GM19099 (cell line): ENCODE results near the gene SNAP25.

Source experiments
- POLR2A ChIP-seq: IDR thresholded peaks from 3 replicates; pipeline ENCODE4 v1.6.1; 2011; ENCODE audit warnings: low read depth; ENCODE audit not compliant: insufficient read length; ENCODE audit errors: extremely low read depth

The SNAP25 gene

DNA sequence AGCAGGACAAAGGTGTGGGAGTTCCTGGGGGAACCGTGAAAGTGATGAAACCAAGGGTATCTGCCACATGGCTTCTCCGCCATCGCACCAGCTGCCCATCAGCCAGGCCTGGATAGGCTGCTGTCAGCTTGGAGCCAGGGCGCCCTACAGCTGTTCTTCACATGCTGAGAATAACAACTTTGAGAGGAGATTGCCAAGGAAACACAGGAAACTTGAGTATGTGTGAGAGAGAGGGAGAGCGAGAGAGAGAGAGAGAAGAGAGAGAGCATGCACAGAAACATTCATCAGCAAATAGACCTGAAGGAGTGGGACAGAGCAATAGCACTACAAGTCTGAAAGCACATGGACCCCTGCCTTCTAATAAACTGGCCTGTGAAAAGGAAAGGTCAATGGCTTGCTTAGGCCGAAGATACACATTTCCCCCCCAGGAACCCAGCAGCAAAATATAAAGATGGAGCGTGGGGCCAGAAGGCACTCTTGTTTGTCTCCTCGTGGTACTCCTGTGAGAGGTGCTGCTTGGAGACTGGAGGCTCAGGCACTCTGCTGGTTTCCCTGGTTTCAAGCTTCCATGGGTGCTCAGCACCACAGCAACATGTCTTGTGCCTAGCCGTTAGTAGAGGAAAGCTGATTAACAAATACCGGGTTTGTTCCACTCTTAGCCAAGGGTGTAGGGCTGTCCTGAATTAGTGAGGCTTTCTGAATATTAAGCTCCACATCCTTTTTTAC lies 53.0 kb downstream of the SNAP25 start:
- TF ChIP-seq POLR2A = no peak

DNA sequence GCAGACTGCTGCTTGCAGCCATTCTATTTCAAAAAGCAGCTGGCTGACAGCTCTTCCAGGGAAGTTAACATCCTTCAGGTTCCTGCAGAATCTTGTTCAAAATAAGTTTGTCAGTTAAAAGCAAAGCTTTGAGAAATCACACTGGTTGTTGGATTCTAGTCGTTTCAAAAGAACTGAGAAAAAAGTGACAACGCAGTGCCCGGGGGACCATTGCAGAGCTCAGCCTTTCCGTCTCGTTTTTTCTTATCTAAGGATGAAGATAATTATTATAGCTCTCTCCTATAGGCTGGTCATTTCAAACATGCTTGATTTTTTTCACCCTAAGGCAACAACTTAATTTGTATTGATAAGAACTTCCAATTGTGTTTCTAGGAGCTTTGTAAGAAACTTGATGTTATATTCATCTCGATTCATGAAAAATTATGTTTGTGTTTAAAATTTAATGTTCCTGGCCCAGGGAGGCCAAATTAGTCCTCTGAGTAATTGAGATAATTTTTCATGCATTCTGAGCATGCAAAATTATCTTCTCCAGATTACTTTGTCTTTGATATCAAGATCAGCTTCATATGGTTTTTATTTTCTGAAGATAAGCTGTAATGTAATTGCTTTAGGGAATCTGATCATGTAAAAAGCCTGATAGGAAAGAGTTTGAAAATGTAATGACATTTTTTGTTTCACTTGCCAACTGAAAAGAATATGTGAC lies 58.4 kb downstream of the SNAP25 start:
- no peak for TF ChIP-seq POLR2A

DNA sequence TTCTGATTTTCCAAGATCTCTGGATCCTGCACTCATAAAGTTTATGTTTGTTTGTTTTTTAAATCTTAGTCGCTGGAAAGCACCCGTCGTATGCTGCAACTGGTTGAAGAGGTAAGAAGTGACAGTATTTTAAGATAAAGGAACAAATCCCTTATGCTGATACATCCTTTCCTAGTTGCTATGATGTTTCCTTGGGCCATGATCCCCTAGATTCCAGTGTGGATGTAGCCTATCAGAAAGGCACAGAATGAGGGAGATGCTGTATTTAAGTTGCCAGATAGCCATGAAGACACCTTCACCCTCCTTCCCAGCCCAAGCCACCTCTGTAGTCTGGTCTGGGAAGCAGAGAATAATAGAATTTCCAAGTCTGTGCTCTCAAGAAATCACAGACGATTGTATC lies 59.0 kb downstream of the SNAP25 start:
- TF ChIP-seq POLR2A = no peak

DNA sequence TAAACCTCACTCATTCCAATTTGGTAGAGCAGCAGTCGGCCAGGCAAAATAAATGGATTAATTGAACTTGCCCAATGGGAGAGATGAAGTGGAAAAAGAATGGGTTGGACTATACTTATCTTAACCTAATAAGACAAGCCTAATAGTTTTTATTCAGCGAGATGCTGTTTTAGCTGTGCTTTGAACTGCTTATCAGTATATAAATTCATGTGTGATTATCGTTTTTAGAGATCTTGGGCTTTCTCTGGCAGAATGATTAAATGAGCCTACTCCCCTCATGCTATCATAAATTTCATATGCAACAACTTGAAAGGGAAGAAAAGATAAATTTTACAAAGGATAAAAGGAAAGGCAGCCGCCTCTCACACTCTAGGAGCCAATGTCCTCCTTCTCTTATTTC lies 59.8 kb downstream of the SNAP25 start:
- TF ChIP-seq POLR2A = no peak

DNA sequence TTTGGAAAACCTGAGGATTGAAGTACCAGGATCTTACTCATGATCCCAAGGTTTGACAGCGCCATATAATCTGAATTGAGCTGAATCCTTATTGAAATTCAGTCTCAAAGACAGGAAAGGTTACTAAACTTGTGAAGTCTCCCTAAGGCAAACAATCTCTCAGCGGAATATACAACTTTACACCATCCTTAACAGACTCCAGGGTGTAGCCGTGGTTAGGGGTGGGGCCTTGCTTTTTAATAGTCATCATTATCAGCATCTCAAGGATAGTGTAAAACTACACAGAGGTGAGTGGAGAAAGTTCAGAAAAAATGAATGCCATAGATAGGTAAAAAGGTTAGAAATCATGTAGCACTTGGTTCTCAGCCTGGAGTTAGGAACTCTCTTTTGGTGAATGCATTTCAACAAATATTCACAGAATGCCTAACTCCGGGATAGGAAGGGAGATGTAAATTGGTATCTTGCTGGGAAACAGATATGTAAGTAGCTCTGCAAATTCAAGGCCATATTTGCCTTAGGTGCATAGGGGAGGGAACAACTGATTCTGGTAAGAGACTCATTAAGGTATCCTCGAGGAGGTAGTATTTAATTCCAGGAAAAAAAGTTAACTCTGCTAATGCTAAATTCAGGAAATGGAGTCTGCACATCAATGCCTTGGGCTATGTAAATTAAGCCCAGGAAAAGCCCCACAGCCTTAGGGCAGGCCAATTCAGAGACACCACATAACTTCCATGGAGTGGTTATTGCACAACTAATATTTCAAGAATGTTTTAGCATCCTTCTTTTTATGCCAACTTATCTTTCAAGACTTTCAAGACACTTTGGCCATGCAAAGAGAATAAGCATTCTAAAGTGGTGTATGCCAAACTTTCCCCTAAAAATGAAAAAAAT lies 61.6 kb downstream of the SNAP25 start:
- no peak for TF ChIP-seq POLR2A

DNA sequence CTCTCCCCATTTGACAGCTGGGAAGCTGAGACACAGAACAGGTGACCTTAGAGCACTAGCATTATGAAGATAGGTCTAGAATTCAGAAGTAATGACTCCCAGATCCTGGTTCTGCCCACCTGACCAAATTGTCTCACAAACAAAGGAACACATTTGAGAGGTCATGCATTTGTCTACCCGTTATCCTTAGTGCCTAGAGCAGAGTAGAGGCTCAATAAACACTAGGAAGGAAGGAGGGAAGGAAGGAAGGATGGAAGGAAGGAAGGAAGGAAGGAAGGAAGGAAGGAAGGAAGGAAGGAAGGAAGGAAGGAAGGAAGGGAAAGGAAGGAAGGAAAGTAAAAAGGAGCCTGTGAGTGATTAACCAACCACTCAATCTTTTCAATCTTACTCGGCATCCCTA lies 63.3 kb downstream of the SNAP25 start:
- TF ChIP-seq POLR2A = no peak

DNA sequence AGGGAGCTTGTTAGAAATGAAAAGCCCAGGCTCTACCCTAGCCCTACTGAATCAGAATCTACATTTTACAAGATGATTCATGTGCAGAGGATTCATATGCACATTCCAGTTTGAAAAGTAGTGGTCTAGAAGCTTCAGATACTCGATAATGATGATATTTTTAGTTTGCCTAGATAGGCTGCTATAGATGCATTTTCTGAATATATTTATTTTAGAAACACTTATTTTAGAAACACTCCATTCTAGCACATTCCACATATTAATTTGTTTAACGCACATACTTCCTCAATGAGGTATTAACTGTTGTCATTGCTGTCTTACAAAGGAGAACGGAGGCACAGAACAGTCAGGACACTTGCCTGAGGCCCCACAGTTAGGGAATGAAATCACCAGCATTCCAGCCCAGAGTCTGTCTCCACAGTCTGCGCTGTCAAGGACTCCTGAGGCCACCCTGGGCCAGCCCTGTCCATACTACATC lies 64.4 kb downstream of the SNAP25 start:
- no peak for TF ChIP-seq POLR2A

DNA sequence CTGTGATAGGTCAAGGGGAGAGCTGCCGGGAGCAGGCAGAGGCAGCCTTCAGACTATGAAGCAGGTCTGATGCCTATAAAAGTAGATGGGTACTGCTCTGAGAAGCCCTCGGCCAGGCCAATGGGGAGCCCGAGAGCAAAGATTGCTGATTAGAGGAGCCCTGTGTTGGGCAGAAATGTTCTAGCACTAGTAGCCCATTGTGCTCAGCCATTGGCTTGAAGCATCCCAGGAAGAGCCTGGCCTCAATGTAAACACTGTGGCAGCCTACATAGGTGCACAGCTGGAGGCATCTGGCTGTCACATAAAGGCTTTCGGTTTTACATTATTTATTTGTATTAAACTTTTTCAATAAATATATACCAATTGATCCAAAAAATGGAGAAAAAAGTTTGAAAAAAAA lies 67.7 kb downstream of the SNAP25 start:
- TF ChIP-seq POLR2A = no peak

DNA sequence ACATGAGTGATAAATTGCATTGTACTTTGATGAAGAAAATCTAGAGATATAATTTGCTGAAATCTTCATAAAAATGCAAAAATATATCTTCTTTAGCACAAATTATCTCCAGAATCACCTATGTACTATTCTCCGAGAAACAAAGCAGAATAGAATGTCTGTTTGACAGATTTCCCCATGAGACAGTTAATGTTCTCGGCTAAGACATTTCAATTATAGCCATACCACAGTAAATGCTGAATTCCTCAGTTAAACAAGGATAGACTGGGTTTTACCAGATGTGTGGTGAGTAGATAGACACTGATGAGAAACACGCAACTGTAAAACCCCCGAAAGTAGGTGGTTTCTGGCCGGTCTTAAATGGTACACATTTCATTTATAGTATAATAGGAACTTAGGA lies 69.8 kb downstream of the SNAP25 start:
- no peak for TF ChIP-seq POLR2A

DNA sequence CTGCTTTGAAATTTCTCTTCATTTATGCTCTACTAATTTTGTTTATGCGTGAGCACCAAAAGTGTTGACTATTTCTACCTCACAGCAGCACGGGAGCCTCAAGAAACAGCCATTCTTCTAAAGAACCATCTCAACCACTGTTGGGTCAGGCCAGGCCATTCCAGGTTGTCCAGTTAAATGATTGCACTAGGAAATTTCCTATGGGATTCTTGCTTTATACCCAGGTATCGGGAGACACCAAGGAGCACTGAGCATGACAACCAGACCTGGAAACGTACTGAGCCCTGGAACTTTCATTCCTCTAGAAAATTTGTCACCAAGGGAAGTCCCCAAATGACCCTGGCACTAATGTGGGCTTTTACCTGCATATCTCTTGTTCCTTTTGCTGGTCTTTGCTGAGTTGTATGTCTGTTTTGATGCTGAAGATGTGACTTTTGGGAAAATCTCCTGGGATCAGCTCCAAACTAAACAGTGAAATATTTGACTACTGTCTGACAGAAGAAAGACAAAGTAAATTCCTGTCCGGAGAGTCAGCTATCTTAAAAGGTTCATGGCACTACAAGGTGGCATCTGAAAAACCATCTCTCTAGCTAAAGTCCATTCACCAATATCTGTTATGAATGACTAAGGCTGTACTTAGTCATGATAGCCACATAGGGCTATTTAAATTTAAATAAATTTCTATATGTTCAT lies 70.5 kb downstream of the SNAP25 start:
- TF ChIP-seq POLR2A = no peak

DNA sequence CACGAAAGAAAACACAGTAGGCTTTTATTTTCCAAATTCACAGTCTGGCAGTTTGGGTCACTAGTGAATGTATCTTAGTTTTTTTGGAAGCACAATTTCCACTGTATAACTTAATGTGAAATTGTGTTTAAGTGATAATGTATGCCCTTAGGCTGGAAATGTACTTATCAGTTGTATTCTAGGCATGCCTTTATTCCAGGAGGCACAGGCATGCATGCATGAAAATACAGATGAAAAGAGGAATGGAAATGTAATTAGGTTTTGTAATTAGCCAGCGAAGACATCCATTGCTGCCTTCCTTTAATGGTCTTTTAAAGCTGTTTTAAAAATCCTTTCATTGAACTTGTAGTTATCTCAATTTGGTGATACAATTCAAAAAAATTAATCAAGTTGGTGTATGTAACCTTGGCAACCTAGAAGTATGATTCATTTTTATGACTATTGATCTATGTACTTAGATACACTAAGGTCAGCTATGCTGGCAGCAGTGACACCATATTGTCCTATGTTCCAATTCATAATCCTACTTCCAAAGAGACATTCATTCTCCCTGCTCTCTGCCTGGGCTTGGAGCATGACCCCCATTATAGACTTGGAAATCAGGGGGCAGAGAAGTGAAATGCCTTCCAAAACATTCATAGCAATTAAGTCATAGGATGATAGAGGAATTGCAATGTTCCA lies 73.1 kb downstream of the SNAP25 start:
- no peak for TF ChIP-seq POLR2A

DNA sequence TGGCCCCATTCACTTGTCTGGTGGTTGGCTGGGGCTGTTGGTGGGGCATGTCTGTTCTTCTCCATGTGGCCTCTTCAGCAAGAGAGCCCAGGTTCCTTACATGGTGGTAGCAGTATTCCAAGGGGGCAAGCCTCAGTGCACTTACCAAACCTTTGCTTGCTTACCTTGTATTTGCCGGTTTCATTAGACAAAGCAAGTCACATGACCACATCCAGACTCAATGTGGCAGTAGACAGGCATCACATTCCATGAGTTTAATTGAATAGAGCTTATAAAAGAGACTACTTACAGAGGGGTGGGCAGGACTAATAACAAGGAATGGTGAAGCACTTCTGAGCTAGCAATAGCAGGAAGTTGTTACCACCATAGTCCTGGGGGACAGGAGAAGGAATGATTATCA lies 78.6 kb downstream of the SNAP25 start:
- TF ChIP-seq POLR2A = no peak

DNA sequence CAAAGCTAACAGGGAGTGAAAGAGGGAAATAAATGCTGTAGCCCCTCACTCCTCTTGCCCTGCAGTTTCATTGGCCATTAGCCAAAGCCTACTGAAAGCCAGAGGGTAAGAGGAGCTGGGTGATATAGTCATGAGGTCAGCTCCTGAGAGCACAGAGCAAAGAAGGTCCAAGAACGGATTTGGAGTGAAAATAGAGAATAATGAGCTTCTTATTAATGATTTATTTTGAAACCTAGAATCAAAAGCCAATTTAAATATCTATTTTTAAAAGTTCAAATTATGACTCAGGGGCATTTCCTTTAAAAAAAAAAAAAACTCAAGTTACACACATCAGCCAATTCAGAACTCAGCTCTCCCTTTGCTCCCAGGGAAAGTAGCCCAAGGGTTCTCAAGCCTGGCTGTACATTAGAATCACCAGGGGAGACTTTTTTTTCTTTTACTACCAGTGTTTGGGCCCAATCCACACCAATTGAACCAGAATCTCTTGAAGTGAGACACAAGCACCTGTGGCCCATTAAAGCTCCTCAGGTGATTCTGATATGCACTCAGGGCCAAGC lies 79.1 kb downstream of the SNAP25 start:
- TF ChIP-seq POLR2A = no peak

DNA sequence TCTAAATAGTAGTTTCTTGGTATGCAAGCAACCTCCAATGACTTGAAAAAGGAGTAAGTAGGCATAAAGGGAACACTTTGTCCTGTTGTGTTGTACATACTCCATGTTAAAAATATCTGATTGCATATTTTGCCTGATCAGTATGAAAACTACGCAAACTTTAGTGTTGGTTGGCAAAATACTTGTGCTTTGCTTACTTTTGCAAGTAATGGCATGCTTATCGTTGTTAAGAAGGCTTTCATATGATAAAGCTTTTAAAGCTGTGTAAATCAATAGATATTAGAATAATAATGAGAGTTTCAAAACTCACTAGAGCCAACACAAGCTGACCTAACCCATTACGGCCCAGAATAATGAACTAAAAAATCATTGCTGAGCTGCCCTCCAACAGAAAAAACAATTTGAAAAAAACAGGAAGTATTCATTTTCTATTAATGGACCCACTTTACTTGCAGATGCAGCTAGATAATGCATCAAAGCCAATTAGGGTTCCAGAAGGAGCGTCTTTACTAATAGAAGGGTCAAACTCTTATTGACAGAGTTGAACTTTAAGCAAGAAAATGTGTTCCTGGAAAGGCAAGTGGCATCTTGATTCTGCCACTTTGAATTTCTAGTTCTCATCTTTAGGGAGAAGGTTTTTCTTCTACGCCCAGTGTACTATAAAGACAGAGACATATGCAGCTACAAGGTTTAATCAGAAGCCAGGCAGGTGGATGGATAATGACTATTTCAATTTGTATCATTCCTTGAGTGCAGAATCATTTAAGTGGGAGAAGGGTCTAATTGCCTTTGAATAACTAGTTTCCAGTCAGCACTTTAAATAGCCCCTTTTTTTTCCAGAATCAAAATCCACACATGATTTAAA lies 82.2 kb downstream of the SNAP25 start:
- no peak for TF ChIP-seq POLR2A

DNA sequence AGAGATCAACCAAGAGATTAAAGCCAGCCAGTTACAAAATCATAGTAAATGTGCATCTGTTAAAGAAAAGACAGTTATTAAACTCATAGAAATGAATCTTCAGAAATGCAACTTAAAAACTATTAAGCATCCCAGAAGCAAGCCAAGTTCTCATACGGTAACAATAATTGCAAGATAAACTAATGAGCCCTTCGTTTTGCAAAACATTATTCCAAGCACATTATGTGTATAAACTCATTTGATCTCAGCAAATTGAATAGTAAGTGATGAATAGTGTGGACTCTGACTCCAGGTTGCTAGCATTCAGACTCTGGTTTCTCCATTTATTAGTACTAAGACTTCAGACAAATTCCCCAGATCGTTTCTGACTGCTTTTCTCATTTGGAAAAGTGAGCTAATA lies 85.2 kb downstream of the SNAP25 start:
- TF ChIP-seq POLR2A = no peak
